Colonic mucosa (tissue), 4 donors: ENCODE results near the gene GJE1. TPM values are rescaled to one million over a fixed set of nuclear protein-coding genes. Genes with fewer than 3 reads are reported as not detected.
A peak's percentile ranks its signal among the peaks of the same experiment; 100 is the strongest.
"Not testable (repeated sequence)": the region's sequence is repeated elsewhere in the genome, so short reads cannot be mapped to it uniquely, and the experiment has no call there.

ENCODE experiments used
- DNase-seq: peaks from one replicate; pipeline ENCODE4 v3.0.0-alpha.2; 2020
- H3K27ac ChIP-seq: fragments of 200-600 bp; one replicate; pipeline ENCODE4 v1.8.0; 2021
- H3K27me3 ChIP-seq: fragments of 200-600 bp; one replicate; pipeline ENCODE4 v1.8.0; 2021
- H3K36me3 ChIP-seq: fragments of 200-600 bp; one replicate; pipeline ENCODE4 v1.8.0; 2021
- H3K4me1 ChIP-seq: fragments of 200-600 bp; one replicate; pipeline ENCODE4 v1.8.0; 2021; ENCODE audit warnings: mild to moderate bottlenecking
- H3K4me3 ChIP-seq: fragments of 200-600 bp; one replicate; pipeline ENCODE4 v1.8.0; 2021
- H3K9ac ChIP-seq, 2 donors: one replicate each; pipeline ENCODE4 v1.7.0; 2013; ENCODE audit warnings: control low read depth in 2 of 2, low read depth in 2 of 2, low read length in 2 of 2
- H3K9me3 ChIP-seq: fragments of 200-600 bp; one replicate; pipeline ENCODE4 v1.8.0; 2021
- intact Hi-C: fragments of 100-400 bp; cut with DNase I; formaldehyde crosslinking; loops from one replicate; pipeline ENCODE4 v1.14.1; 2022
- total RNA-seq, 2 donors: library from RNA; stranded (reverse); fragmentation: NEBNext Ultra II Directional in 1 of 2; extraction: Animal tissue kit (Norgen Biotek cat#: 25700) in 1 of 2; gene quantifications; one replicate each; pipeline ENCODE4 v1.2.1, GENCODE V29; 2021
- TF ChIP-seq, protein P1 (sequence below): fragments of 200-600 bp; IDR thresholded peaks from one replicate; pipeline ENCODE4 v1.8.0; 2022; ENCODE audit warnings: antibody characterized with exemption, mild to moderate bottlenecking
- donor health status: healthy.
- donor health status: DM: no; HTN: no; CAD: no.
- donor health status: DM: no; HTN: no; CAD: no.

The GJE1 gene, protein sequence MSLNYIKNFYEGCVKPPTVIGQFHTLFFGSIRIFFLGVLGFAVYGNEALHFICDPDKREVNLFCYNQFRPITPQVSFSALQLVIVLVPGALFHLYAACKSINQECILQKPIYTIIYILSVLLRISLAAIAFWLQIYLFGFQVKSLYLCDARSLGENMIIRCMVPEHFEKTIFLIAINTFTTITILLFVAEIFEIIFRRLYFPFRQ
- total RNA-seq = not detected

DNA sequence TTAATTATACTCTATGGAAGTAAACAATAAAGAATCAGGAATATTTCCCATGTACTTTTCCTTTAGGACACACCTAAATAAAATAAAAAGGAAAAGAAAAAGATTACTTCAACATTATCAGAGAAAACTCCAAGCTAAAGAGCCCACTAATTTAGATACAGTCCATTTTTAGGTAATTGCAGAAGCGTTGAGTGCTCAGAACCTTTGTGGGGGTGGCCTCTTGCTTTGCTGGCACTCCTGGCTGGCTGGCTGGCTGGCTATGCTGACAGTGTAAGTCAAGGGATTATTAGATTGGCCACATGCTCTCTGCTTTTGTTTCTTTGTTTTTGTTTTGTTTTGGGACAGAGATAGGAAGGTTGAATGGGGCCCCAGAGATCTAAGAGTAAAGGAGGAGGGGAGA is at the start of gene GJE1:
Gene GJE1 (plus strand): TSS at position 301 of the 400 bp plus-strand sequence. CDS start 234 bp downstream, outside the sequence.
- Histone ChIP-seq H3K9ac (no peak within 1 kb of the TSS), H3K36me3 (no peaks in the 10 kb centered on the region), H3K4me3 (no peak within 1 kb of the TSS), H3K9me3 (no peaks in the 10 kb centered on the region), H3K27me3 (no peaks in the 10 kb centered on the region), H3K4me1 (no peaks in the 10 kb centered on the region), H3K27ac (no peak within 1 kb of the TSS)
- TF ChIP-seq, protein P1, sequence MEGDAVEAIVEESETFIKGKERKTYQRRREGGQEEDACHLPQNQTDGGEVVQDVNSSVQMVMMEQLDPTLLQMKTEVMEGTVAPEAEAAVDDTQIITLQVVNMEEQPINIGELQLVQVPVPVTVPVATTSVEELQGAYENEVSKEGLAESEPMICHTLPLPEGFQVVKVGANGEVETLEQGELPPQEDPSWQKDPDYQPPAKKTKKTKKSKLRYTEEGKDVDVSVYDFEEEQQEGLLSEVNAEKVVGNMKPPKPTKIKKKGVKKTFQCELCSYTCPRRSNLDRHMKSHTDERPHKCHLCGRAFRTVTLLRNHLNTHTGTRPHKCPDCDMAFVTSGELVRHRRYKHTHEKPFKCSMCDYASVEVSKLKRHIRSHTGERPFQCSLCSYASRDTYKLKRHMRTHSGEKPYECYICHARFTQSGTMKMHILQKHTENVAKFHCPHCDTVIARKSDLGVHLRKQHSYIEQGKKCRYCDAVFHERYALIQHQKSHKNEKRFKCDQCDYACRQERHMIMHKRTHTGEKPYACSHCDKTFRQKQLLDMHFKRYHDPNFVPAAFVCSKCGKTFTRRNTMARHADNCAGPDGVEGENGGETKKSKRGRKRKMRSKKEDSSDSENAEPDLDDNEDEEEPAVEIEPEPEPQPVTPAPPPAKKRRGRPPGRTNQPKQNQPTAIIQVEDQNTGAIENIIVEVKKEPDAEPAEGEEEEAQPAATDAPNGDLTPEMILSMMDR = no peak
- DNase-seq = no peak
- intact Hi-C loops = no loop called here

DNA sequence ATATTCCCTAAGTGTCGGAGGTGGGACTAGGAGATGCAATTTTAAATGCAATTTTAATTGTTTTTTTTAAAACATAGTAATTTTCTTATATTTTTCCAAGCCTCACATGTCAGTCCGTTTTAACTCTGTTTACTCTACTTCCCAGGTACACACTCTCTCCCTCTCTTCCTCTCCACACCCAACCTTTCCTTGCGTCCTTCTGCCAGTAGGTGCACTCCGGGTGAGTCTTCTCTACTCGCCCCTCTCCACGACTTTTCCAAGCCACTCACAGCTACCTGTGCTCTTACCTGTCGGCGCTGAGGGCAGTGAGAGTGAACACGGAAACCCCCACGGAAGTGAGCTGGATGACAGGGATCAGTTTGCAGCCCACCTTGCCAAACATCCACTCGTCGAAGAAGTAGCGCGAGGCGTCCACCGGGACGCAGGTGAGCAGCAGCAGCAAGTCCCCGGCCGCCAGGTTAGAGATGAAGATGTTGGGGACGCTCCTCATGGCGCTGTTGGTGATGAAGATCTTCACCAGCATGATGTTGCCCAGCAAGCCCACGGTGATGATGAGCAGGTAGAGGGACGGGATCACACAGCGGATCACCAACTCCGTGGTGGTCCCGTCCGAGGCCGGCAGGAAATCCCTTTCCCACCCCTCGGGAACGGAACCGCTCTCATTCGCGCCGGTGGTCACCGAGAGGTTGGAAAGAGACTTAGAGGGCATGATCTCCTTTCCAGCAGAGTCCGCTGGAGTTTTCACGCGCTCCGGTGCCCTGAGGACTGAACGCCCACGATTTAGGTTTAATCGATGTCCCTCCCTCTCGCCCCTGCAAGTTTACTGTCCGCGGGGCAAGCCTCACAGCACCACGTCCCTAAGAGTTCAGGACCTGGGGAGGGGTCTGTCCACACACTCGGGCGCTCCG is 44.5 kb upstream of the GJE1 start:
- H3K36me3 ChIP-seq = no peaks in the 10 kb centered on the region
- intact Hi-C loops = no loop called here
- no peak overlapping the region for H3K9ac ChIP-seq
- no peak for DNase-seq
- H3K4me3 ChIP-seq = no peak overlapping the region
- H3K27ac ChIP-seq = no peak overlapping the region
- H3K9me3 ChIP-seq = no peaks in the 10 kb centered on the region
- no peaks in the 10 kb centered on the region for H3K27me3 ChIP-seq
- no peaks in the 10 kb centered on the region for H3K4me1 ChIP-seq
- TF ChIP-seq, protein P1 = no peak

DNA sequence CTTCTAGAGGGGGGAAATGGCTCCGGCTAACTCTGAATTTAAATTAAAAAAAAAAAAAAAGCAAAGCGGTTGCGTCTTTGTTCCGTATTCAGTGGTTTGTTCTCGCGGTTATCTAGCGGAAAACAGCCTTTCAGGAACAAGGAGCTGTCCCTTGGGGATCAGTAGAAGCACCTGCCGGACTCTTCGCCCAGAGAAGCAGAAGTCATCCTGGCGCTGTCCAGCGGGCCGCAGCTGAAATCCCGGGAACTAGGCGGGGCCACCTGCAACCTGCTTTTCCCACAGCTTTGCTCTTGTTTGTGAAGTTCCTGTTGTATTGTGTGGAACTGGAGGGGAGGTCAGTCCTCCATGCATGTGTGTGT is 43.9 kb upstream of the GJE1 start:
- H3K9me3 ChIP-seq = no peaks in the 10 kb centered on the region
- H3K9ac ChIP-seq = no peak overlapping the region
- H3K4me3 ChIP-seq = no peak overlapping the region
- no peaks in the 10 kb centered on the region for H3K27me3 ChIP-seq
- TF ChIP-seq, protein P1 = no peak
- no peak overlapping the region for H3K27ac ChIP-seq
- DNase-seq = no peak
- H3K4me1 ChIP-seq = no peaks in the 10 kb centered on the region
- intact Hi-C loops = no loop called here
- H3K36me3 ChIP-seq = no peaks in the 10 kb centered on the region

DNA sequence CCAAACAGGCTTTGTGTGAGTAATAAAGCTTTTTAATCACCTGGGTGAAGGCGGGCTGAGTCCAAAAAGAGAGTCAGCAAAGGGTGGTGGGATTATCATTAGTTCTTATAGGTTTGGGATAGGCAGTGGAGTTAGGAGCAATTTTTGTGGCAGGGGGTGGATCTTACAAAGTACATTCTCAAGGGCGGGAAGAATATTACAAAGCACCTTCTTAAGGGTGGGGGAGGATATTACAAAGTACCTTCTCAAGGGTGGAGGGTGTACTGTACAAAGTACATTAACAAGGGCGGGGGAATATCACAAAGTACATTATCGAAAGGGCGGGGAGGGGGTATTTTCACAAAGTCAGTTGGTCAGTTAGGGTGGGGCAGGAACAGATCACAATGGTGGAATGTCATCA is 27.9 kb upstream of the GJE1 start:
- H3K4me1 ChIP-seq, DNase-seq, H3K36me3 ChIP-seq, H3K4me3 ChIP-seq, intact Hi-C loops, H3K27ac ChIP-seq, H3K9me3 ChIP-seq, H3K9ac ChIP-seq, H3K27me3 ChIP-seq: not testable (repeated sequence)

DNA sequence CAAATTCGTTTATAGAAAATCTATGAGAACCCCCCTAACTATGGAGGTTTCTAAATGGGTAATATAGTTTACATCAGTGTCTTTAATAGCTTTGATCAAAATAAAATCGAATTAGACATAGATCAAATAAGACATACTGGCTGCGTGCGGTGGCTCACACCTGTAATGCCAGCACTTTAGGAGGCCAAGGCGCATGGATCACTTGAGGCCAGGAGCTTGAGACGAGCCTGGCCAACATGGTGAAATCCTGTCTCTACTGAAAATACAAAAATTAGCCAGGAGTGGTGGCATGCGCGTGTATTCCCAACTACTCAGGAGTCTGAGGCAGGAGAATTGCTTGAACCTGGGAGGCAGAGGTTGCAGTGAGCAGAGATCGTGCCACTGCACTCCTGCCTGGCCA is 21.9 kb upstream of the GJE1 start:
- H3K27me3 ChIP-seq, H3K9me3 ChIP-seq, H3K4me1 ChIP-seq, H3K27ac ChIP-seq, H3K4me3 ChIP-seq, H3K9ac ChIP-seq, H3K36me3 ChIP-seq, intact Hi-C loops, DNase-seq: not testable (repeated sequence)

DNA sequence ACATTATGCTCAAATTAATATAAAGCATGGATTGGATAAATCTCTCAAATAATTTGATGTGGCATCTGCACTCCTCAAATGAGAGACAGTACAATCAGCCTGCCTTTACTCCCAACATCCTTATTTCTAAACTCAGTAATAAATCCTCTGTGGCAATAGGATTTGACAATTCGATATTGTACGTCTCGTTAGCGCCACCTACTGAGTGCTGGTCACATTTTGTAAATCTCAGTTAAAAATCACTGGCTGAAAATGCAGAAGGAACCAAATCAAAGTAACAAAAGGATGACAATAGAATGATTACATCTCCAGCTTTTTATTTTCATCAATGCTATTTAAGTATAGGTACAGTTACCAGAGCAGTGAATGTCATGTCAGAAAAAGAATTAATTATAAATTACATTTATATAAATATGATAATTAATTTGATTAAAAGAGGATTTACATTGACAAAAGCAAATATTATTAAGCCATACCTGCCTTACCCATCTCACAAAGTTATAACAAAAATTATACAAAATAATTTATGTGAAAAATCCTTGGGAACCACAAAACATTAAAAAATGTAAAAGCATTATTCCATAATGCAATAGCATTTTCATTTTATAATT is 20.2 kb upstream of the GJE1 start:
- H3K27ac ChIP-seq = no peak overlapping the region

More for the DNA sequence above, 20.2 kb upstream of the GJE1 start:
- no peaks in the 10 kb centered on the region for H3K4me1 ChIP-seq
- no peak overlapping the region for H3K4me3 ChIP-seq
- H3K36me3 ChIP-seq = no peaks in the 10 kb centered on the region
- no peaks in the 10 kb centered on the region for H3K27me3 ChIP-seq
- intact Hi-C loops = no loop called here
- H3K9ac ChIP-seq = no peak overlapping the region
- DNase-seq = peak; percentile 70
- TF ChIP-seq, protein P1 = peak; percentile 68
- no peaks in the 10 kb centered on the region for H3K9me3 ChIP-seq
